Left ventricle myocardium inferior (tissue), 1 donor: ENCODE results near the gene ZNF865. TPM values are rescaled to one million over a fixed set of nuclear protein-coding genes. Genes with fewer than 3 reads are reported as not detected.

Source experiments
- DNase-seq: peaks from one replicate; pipeline ENCODE4 v3.0.0-alpha.2; 2020
- H3K27ac ChIP-seq: fragments of 200-600 bp; replicated peaks from 2 replicates; pipeline ENCODE4 v1.8.0; 2021
- H3K27me3 ChIP-seq: fragments of 200-600 bp; 2 replicates; pipeline ENCODE4 v1.8.0; 2021; ENCODE audit warnings: low read depth
- H3K36me3 ChIP-seq: fragments of 200-600 bp; 2 replicates; pipeline ENCODE4 v1.8.0; 2021
- H3K4me1 ChIP-seq: fragments of 200-600 bp; 2 replicates; pipeline ENCODE4 v1.8.0; 2021
- H3K4me3 ChIP-seq: fragments of 200-600 bp; 2 replicates; pipeline ENCODE4 v1.8.0; 2021; ENCODE audit warnings: mild to moderate bottlenecking, moderate library complexity
- H3K9me3 ChIP-seq: fragments of 200-600 bp; replicated peaks from 2 replicates; pipeline ENCODE4 v1.8.0; 2021
- intact Hi-C: fragments of 100-400 bp; cut with micrococcal nuclease; formaldehyde crosslinking; loops from one replicate; pipeline ENCODE4 v1.11.0; 2022
- total RNA-seq: library from RNA; stranded (reverse); fragmentation: NEBNext Ultra II Directional; extraction: Animal tissue kit (Norgen Biotek cat#: 25700); gene quantifications from one replicate; pipeline ENCODE4 v1.2.1, GENCODE V29; 2021
- TF ChIP-seq, protein P1 (sequence below): fragments of 200-600 bp; IDR thresholded peaks from 2 replicates; pipeline ENCODE4 v1.8.0; 2021; ENCODE audit warnings: antibody characterized with exemption, mild to moderate bottlenecking, borderline replicate concordance
- donor health status: DM: no; HTN: yes; CAD: no; lungs with severe emphysema.

ZNF865 gene
- total RNA-seq, 1 donor from 2014 or later, result 17.0 TPM

DNA sequence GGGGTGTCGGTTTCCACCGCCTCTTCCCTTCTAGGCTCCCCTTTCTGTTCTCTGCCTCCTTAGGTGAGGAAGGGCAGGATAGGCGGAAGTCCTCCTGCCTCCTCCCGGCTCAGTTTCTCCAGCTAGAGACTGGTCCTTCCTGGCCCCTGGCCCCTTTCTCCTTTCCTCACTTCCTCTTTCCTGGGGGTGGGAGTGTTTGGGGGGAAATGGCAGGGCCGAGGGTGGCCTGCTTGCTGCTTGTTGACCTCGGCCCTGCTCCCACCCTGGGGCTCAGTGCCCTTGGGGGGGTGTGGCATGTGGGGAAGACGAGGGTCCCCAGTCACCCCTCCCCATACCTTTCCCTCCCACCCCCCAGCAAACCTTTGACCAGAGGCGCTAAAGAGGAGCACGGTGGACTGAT lies 54.4 kb downstream of the ZNF865 start:
- H3K4me1 ChIP-seq, result peaks cover 57% of the 10 kb centered on the region
- H3K36me3 ChIP-seq, result peaks cover 56% of the 10 kb centered on the region
- H3K4me3 ChIP-seq, result no peak overlapping the region
- no peak for DNase-seq
- intact Hi-C loops, result no loop called here
- H3K9me3 ChIP-seq, result no peaks in the 10 kb centered on the region
- TF ChIP-seq, protein P1, sequence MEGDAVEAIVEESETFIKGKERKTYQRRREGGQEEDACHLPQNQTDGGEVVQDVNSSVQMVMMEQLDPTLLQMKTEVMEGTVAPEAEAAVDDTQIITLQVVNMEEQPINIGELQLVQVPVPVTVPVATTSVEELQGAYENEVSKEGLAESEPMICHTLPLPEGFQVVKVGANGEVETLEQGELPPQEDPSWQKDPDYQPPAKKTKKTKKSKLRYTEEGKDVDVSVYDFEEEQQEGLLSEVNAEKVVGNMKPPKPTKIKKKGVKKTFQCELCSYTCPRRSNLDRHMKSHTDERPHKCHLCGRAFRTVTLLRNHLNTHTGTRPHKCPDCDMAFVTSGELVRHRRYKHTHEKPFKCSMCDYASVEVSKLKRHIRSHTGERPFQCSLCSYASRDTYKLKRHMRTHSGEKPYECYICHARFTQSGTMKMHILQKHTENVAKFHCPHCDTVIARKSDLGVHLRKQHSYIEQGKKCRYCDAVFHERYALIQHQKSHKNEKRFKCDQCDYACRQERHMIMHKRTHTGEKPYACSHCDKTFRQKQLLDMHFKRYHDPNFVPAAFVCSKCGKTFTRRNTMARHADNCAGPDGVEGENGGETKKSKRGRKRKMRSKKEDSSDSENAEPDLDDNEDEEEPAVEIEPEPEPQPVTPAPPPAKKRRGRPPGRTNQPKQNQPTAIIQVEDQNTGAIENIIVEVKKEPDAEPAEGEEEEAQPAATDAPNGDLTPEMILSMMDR, result no peak
- H3K27ac ChIP-seq, result no peak overlapping the region
- H3K27me3 ChIP-seq, result no peaks in the 10 kb centered on the region

DNA sequence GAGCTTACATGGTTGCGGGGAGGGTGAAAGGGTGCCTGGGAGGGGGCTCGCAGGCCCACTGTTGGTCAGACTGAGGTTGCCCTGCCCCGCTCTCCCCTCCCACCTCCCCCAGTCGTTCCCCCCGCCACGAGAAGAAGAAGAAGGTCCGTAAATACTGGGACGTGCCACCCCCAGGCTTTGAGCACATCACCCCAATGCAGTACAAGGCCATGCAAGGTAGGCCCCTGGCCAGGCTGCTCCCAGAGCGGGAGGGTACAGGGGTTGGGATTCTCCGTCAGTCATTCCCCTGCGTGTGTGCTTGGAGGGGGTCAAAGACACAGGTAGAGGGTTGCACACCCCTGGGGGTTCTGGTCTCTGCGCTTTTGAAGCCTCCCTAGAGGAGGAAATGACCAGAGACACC lies 55.0 kb downstream of the ZNF865 start:
- Histone ChIP-seq H3K36me3 (peaks cover 59% of the 10 kb centered on the region), H3K4me1 (peaks cover 52% of the 10 kb centered on the region), H3K9me3 (no peaks in the 10 kb centered on the region), H3K4me3 (no peak overlapping the region), H3K27ac (no peak overlapping the region), H3K27me3 (no peaks in the 10 kb centered on the region)
- DNase-seq, result no peak
- TF ChIP-seq, protein P1, result no peak
- intact Hi-C loops, result no loop called here

DNA sequence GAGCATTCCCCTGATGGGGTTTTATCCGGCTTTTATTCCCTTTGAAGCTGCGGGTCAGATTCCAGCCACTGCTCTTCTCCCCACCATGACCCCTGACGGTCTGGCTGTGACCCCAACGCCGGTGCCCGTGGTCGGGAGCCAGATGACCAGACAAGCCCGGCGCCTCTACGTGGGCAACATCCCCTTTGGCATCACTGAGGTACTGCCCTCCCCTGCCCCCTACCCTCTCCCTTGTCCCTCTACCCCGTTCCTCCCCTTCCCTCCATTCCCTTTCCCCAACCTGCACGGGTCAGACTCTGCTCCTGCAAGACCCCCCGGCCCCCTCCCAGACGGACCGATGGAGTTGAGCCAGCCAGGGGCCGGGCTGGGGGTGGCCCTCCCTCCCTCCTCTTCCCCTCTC lies 55.5 kb downstream of the ZNF865 start:
- peaks cover 65% of the 10 kb centered on the region for H3K36me3 ChIP-seq

DNA sequence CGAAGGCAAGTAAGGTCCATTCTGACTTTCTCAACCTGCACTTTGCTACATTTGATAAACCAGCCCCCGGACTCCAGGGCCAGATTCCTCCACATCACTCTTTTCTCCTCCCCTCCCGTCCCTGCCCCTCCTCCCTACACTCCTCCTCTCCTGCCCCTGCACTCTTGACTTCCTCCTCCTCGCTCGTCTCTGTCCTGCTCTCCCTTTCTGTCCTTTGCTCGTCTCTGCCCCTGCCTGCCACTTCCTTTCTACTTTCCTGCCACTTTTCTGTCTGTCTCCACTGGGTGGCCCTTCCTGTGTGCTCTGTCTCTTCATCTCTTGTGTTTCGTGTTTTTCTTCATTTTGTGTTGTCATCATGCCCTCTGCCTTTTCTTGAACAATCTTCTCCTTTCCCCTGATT lies 56.4 kb downstream of the ZNF865 start:
- intact Hi-C loops, result no loop called here
- peaks cover 74% of the 10 kb centered on the region for H3K36me3 ChIP-seq
- TF ChIP-seq, protein P1, result no peak
- no peaks in the 10 kb centered on the region for H3K27me3 ChIP-seq
- peaks cover 40% of the 10 kb centered on the region for H3K4me1 ChIP-seq
- no peak overlapping the region for H3K4me3 ChIP-seq
- H3K27ac ChIP-seq, result no peak overlapping the region
- no peaks in the 10 kb centered on the region for H3K9me3 ChIP-seq
- DNase-seq, result no peak

More for the DNA sequence above, 55.5 kb downstream of the ZNF865 start:
- no peaks in the 10 kb centered on the region for H3K9me3 ChIP-seq
- intact Hi-C loops, result no loop called here
- no peak for DNase-seq
- H3K27me3 ChIP-seq, result no peaks in the 10 kb centered on the region
- H3K27ac ChIP-seq, result no peak overlapping the region
- TF ChIP-seq, protein P1, result no peak
- no peak overlapping the region for H3K4me3 ChIP-seq
- peaks cover 46% of the 10 kb centered on the region for H3K4me1 ChIP-seq

DNA sequence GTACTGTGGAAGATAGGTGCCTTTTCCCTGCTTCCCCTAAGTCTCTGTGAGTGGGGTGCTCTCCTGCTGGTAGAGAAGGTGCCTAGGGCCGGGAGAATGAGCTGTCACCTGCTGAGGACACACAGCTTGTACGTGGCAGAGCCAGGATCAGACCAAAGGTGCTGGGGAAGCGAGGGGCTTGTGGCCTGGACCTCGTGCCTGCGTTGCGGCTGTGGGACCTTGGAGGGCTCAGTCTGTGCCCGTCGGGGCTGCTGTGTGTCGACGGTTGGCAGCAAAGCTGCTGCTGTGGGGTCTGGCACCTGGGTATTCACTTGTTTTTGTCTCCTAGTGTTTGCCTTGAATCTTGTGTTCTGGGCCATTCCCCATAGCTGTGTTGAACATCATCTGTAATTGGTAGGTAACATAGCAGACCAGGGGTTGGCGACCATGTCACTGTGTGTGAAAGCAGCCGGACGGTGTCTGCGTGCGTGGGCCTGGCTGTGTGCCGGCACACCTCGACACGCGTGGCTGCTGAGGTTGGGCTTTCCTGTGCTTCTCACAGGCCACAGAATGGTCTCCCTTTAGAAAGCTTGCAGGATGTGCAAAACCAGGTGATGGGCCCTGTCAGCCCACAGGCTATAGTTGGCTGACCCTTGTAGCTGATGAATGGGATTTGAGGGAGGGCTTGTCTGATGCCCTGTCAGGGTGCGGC lies 58.5 kb downstream of the ZNF865 start:
- peaks cover 92% of the 10 kb centered on the region for H3K36me3 ChIP-seq

More for the DNA sequence above, 58.5 kb downstream of the ZNF865 start:
- Histone ChIP-seq H3K4me1 (peaks cover 33% of the 10 kb centered on the region), H3K4me3 (no peak overlapping the region), H3K9me3 (no peaks in the 10 kb centered on the region), H3K27ac (no peak overlapping the region), H3K27me3 (no peaks in the 10 kb centered on the region)
- DNase-seq, result no peak
- TF ChIP-seq, protein P1, result no peak
- intact Hi-C loops, result no loop called here
